ENCODE measurements around the gene FANK1. TPM values are rescaled to one million over a fixed set of nuclear protein-coding genes. Genes with fewer than 3 reads are reported as not detected.
A peak's percentile ranks its signal among the peaks of the same experiment; 100 is the strongest.
"Not testable (repeated sequence)": the region's sequence is repeated elsewhere in the genome, so short reads cannot be mapped to it uniquely, and the experiment has no call there.

FANK1 gene
- total RNA-seq, 1 donor from 2014 or later, result 3.3 TPM

- H3K4me3 Mint-ChIP-seq (ENCODE audit: unreplicated experiment), result no peak within 1 kb of the TSS
- peaks cover 9% of the 10 kb centered on the region for H3K36me3 Mint-ChIP-seq (ENCODE audit: low read depth)
- no peaks in the 10 kb centered on the region for H3K27me3 Mint-ChIP-seq (ENCODE audit: low read depth)
- peaks cover 21% of the 10 kb centered on the region for H3K4me1 Mint-ChIP-seq (ENCODE audit: low read depth)
- peaks cover 2% of the 10 kb centered on the region for H3K9me3 Mint-ChIP-seq (ENCODE audit: low read depth)
- H3K27ac Mint-ChIP-seq (ENCODE audit: unreplicated experiment), result no peak within 1 kb of the TSS
- no peak for TF ChIP-seq CTCF (IDR thresholded peaks at IDR 0.05)
- DNase-seq (ENCODE audit: low spot score), result no peak
These were observed 15.2 kb upstream of the FANK1 start, which contains the start of gene DHX32 for GRCh38 chr10:125881192-125881591. TSS of gene DHX32 (minus strand) at chr10:125881292. CDS start at chr10:125880824, 468 bp downstream.

- Mint-ChIP-seq H3K4me3 (ENCODE audit: unreplicated experiment) (no peak overlapping the region), H3K9me3 (ENCODE audit: low read depth) (no peaks in the 10 kb centered on the region), H3K27me3 (ENCODE audit: low read depth) (no peaks in the 10 kb centered on the region), H3K27ac (ENCODE audit: unreplicated experiment) (no peak overlapping the region), H3K36me3 (ENCODE audit: low read depth) (peaks cover 5% of the 10 kb centered on the region), H3K4me1 (ENCODE audit: low read depth) (peaks cover 21% of the 10 kb centered on the region)
- no peak for DNase-seq (ENCODE audit: low spot score)
- TF ChIP-seq CTCF (IDR thresholded peaks at IDR 0.05), result no peak
These were observed 13.8 kb upstream of the FANK1 start for GRCh38 chr10:125882596-125882995.

GRCh38 chr10:125883211-125883610 lies 13.2 kb upstream of the FANK1 start:
- H3K27me3 Mint-ChIP-seq (ENCODE audit: low read depth), result no peaks in the 10 kb centered on the region
- no peak for DNase-seq (ENCODE audit: low spot score)
- H3K27ac Mint-ChIP-seq (ENCODE audit: unreplicated experiment), result no peak overlapping the region
- H3K4me3 Mint-ChIP-seq (ENCODE audit: unreplicated experiment), result no peak overlapping the region
- no peak for TF ChIP-seq CTCF (IDR thresholded peaks at IDR 0.05)
- H3K36me3 Mint-ChIP-seq (ENCODE audit: low read depth), result peaks cover 3% of the 10 kb centered on the region
- H3K4me1 Mint-ChIP-seq (ENCODE audit: low read depth), result peaks cover 21% of the 10 kb centered on the region
- H3K9me3 Mint-ChIP-seq (ENCODE audit: low read depth), result no peaks in the 10 kb centered on the region

- Mint-ChIP-seq H3K4me3 (ENCODE audit: unreplicated experiment) (no peak overlapping the region), H3K27me3 (ENCODE audit: low read depth) (no peaks in the 10 kb centered on the region), H3K36me3 (ENCODE audit: low read depth) (peaks cover 1% of the 10 kb centered on the region)
These were observed 9.4 kb upstream of the FANK1 start for GRCh38 chr10:125886914-125887512.

GRCh38 chr10:125889441-125889840 lies 6.9 kb upstream of the FANK1 start:
- DNase-seq (ENCODE audit: low spot score); H3K36me3 Mint-ChIP-seq (ENCODE audit: low read depth); H3K27me3 Mint-ChIP-seq (ENCODE audit: low read depth); H3K4me3 Mint-ChIP-seq (ENCODE audit: unreplicated experiment); H3K9me3 Mint-ChIP-seq (ENCODE audit: low read depth): not testable (repeated sequence)
- H3K4me1 Mint-ChIP-seq (ENCODE audit: low read depth), result peaks cover 15% of the 10 kb centered on the region
- peak overlapping the region; percentile 39 for H3K27ac Mint-ChIP-seq (ENCODE audit: unreplicated experiment)

More at GRCh38 chr10:125886914-125887512, 9.4 kb upstream of the FANK1 start:
- Mint-ChIP-seq H3K27ac (ENCODE audit: unreplicated experiment) (no peak overlapping the region), H3K4me1 (ENCODE audit: low read depth) (peaks cover 23% of the 10 kb centered on the region), H3K9me3 (ENCODE audit: low read depth) (peaks cover 2% of the 10 kb centered on the region)
- DNase-seq (ENCODE audit: low spot score), result no peak
- no peak for TF ChIP-seq CTCF (IDR thresholded peaks at IDR 0.05)

GRCh38 chr10:125892402-125892801 lies 4.0 kb upstream of the FANK1 start:
- H3K27ac Mint-ChIP-seq (ENCODE audit: unreplicated experiment); H3K27me3 Mint-ChIP-seq (ENCODE audit: low read depth); H3K36me3 Mint-ChIP-seq (ENCODE audit: low read depth); H3K9me3 Mint-ChIP-seq (ENCODE audit: low read depth); H3K4me3 Mint-ChIP-seq (ENCODE audit: unreplicated experiment); DNase-seq (ENCODE audit: low spot score): not testable (repeated sequence)
- peaks cover 29% of the 10 kb centered on the region for H3K4me1 Mint-ChIP-seq (ENCODE audit: low read depth)

- not testable (repeated sequence) for H3K4me3 Mint-ChIP-seq (ENCODE audit: unreplicated experiment); H3K9me3 Mint-ChIP-seq (ENCODE audit: low read depth); DNase-seq (ENCODE audit: low spot score); H3K36me3 Mint-ChIP-seq (ENCODE audit: low read depth); H3K27ac Mint-ChIP-seq (ENCODE audit: unreplicated experiment); H3K27me3 Mint-ChIP-seq (ENCODE audit: low read depth)
- H3K4me1 Mint-ChIP-seq (ENCODE audit: low read depth), result peaks cover 30% of the 10 kb centered on the region
These were observed 2.2 kb upstream of the FANK1 start for GRCh38 chr10:125894176-125894575.

- peak overlapping the region; percentile 77 for H3K4me3 Mint-ChIP-seq (ENCODE audit: unreplicated experiment)
These were observed 955 bp upstream of the FANK1 start for GRCh38 chr10:125895130-125896087.

More at GRCh38 chr10:125895130-125896087, 955 bp upstream of the FANK1 start:
- not testable (repeated sequence) for H3K9me3 Mint-ChIP-seq (ENCODE audit: low read depth); H3K36me3 Mint-ChIP-seq (ENCODE audit: low read depth); H3K27me3 Mint-ChIP-seq (ENCODE audit: low read depth)
- DNase-seq (ENCODE audit: low spot score), result peak; percentile 99
- H3K27ac Mint-ChIP-seq (ENCODE audit: unreplicated experiment), result peak overlapping the region; percentile 93
- H3K4me1 Mint-ChIP-seq (ENCODE audit: low read depth), result peaks cover 22% of the 10 kb centered on the region

Measured in chondrocyte (in vitro differentiated cells).